HG03571 (cell line): ENCODE measurements around the gene DLGAP5.
A peak's percentile ranks its signal among the peaks of the same experiment; 100 is the strongest.

Source experiments
- ATAC-seq: cut with Tn5 transposase; IDR thresholded peaks from one replicate; pipeline ENCODE4 v1.9.1; 2021; ENCODE audit not compliant: unreplicated experiment

The DLGAP5 gene

GRCh38 chr14:55191203-55192053 lies at the start of gene DLGAP5:
Gene DLGAP5 (minus strand): TSS chr14:55191585. CDS start chr14:55189179, 2,406 bp downstream.
- peak; percentile 96 for ATAC-seq

- no peak for ATAC-seq
These were observed 49.3 kb upstream of the DLGAP5 start for GRCh38 chr14:55240526-55241178.

- no peak for ATAC-seq
These were observed 47.9 kb upstream of the DLGAP5 start for GRCh38 chr14:55239320-55239719.

GRCh38 chr14:55238019-55238680 lies 46.8 kb upstream of the DLGAP5 start:
- ATAC-seq = no peak

- ATAC-seq = no peak
These were observed 42.2 kb upstream of the DLGAP5 start for GRCh38 chr14:55233591-55233990.

GRCh38 chr14:55228261-55228660 lies 36.9 kb upstream of the DLGAP5 start:
- no peak for ATAC-seq

- ATAC-seq = no peak
These were observed 32.0 kb upstream of the DLGAP5 start for GRCh38 chr14:55223364-55223763.

GRCh38 chr14:55221968-55222367 lies 30.6 kb upstream of the DLGAP5 start:
- no peak for ATAC-seq

- ATAC-seq = no peak
These were observed 29.8 kb upstream of the DLGAP5 start for GRCh38 chr14:55221186-55221585.

GRCh38 chr14:55220230-55220629 lies 28.8 kb upstream of the DLGAP5 start:
- no peak for ATAC-seq

GRCh38 chr14:55212634-55213033 lies 21.2 kb upstream of the DLGAP5 start:
- no peak for ATAC-seq

- no peak for ATAC-seq
These were observed 16.4 kb upstream of the DLGAP5 start for GRCh38 chr14:55207832-55208231.

- ATAC-seq = no peak
These were observed 14.8 kb upstream of the DLGAP5 start for GRCh38 chr14:55206175-55206693.

- no peak for ATAC-seq
These were observed 10.1 kb upstream of the DLGAP5 start for GRCh38 chr14:55201219-55202101.

- no peak for ATAC-seq
These were observed 9.3 kb upstream of the DLGAP5 start for GRCh38 chr14:55200651-55201050.

- ATAC-seq = no peak
These were observed 7.4 kb upstream of the DLGAP5 start for GRCh38 chr14:55198749-55199148.

GRCh38 chr14:55194656-55195355 lies 3.4 kb upstream of the DLGAP5 start:
- no peak for ATAC-seq

GRCh38 chr14:55192054-55192621 lies 753 bp upstream of the DLGAP5 start:
- ATAC-seq = no peak

- ATAC-seq = no peak
These were observed 531 bp downstream of the DLGAP5 start for GRCh38 chr14:55190906-55191202.
